Measurements from ENCODE around the gene DDI1.

DNA sequence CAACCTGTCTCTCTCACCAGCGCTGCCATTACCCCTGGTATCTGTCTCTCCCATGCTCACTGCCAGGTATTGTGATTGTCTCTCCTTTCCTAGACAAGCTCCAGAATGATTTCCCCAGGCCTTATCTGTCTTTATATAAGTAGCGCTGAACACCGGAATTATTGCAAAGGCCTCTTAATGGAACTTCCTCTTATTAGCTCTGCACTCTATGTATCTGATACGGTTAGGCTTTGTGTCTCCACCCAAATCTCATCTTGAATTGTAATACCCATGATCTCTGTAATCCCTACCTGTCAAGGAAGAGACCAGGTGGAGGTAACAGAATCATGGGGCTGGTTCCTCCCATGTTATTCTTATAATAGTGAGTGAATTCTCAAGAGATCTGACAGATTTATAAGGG is 39.3 kb downstream of the DDI1 start:
- no peak for TF ChIP-seq CTCF (conservative IDR thresholded peaks at IDR 0.05; ENCODE audit: low read depth in 2 of 2)
- no peak for TF ChIP-seq JUNB (IDR thresholded peaks at IDR 0.05; ENCODE audit: unreplicated experiment)
- TF ChIP-seq CREB1 (CRISPR knock-in tag; IDR thresholded peaks at IDR 0.05; ENCODE audit: low read depth): no peak
- no peak for TF ChIP-seq EZH2phosphoT487 (IDR thresholded peaks at IDR 0.05; ENCODE audit: unreplicated experiment)
- no peak for TF ChIP-seq POLR2AphosphoS5 (IDR thresholded peaks at IDR 0.05; ENCODE audit: low read depth)
- TF ChIP-seq EZH2 (IDR thresholded peaks at IDR 0.05; ENCODE audit: low read depth, unreplicated experiment): no peak
- TF ChIP-seq, protein P1, sequence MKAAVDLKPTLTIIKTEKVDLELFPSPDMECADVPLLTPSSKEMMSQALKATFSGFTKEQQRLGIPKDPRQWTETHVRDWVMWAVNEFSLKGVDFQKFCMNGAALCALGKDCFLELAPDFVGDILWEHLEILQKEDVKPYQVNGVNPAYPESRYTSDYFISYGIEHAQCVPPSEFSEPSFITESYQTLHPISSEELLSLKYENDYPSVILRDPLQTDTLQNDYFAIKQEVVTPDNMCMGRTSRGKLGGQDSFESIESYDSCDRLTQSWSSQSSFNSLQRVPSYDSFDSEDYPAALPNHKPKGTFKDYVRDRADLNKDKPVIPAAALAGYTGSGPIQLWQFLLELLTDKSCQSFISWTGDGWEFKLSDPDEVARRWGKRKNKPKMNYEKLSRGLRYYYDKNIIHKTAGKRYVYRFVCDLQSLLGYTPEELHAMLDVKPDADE (IDR thresholded peaks at IDR 0.05): no peak
- TF ChIP-seq, protein P2, sequence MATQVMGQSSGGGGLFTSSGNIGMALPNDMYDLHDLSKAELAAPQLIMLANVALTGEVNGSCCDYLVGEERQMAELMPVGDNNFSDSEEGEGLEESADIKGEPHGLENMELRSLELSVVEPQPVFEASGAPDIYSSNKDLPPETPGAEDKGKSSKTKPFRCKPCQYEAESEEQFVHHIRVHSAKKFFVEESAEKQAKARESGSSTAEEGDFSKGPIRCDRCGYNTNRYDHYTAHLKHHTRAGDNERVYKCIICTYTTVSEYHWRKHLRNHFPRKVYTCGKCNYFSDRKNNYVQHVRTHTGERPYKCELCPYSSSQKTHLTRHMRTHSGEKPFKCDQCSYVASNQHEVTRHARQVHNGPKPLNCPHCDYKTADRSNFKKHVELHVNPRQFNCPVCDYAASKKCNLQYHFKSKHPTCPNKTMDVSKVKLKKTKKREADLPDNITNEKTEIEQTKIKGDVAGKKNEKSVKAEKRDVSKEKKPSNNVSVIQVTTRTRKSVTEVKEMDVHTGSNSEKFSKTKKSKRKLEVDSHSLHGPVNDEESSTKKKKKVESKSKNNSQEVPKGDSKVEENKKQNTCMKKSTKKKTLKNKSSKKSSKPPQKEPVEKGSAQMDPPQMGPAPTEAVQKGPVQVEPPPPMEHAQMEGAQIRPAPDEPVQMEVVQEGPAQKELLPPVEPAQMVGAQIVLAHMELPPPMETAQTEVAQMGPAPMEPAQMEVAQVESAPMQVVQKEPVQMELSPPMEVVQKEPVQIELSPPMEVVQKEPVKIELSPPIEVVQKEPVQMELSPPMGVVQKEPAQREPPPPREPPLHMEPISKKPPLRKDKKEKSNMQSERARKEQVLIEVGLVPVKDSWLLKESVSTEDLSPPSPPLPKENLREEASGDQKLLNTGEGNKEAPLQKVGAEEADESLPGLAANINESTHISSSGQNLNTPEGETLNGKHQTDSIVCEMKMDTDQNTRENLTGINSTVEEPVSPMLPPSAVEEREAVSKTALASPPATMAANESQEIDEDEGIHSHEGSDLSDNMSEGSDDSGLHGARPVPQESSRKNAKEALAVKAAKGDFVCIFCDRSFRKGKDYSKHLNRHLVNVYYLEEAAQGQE (IDR thresholded peaks at IDR 0.05; ENCODE audit: unreplicated experiment): no peak

Measured in GM23338 (cell line).